BJ (cell line): ENCODE data around the gene MUC2. TPM values are rescaled to one million over a fixed set of nuclear protein-coding genes. Genes with fewer than 3 reads are reported as not detected.

Source experiments
- CTCF ChIA-PET: fragments of 350-600 bp; formaldehyde crosslinking; extraction: SDS; loops from one replicate; lab custom pipeline; 2021; ENCODE audit warnings: antibody characterized with exemption, inconsistent platforms; lab: Yijun Ruan, JAX
- POLR2A ChIA-PET: fragments of 300-600 bp; sonication (Branson Sonifier 250); formaldehyde crosslinking; extraction: SDS; loops from one replicate; lab custom pipeline; 2021; ENCODE audit warnings: antibody characterized with exemption; lab: Charles Lee
- DNase-seq: peaks from one replicate; pipeline ENCODE4 v3.0.0-alpha.2; 2011; ENCODE audit warnings: low read depth
- H3K27me3 ChIP-seq: 2 replicates; pipeline ENCODE4 v1.6.0; 2011; ENCODE audit warnings: low read length; ENCODE audit not compliant: control insufficient read depth, insufficient read depth
- H3K36me3 ChIP-seq: 2 replicates; pipeline ENCODE4 v1.5.1; 2011; ENCODE audit warnings: low read length; ENCODE audit not compliant: control insufficient read depth, insufficient read depth
- H3K4me3 ChIP-seq: 2 replicates; pipeline ENCODE4 v1.5.1; 2011; ENCODE audit warnings: low read depth, mild to moderate bottlenecking, control low read depth, low read length
- CTCF ChIP-seq: IDR thresholded peaks from 2 replicates; pipeline ENCODE4 v1.5.1; 2011; ENCODE audit warnings: low read depth, mild to moderate bottlenecking, control low read depth, inconsistent platforms, low read length, moderate library complexity; ENCODE audit not compliant: insufficient read depth
- polyA plus RNA-seq: library from polyadenylated mRNA; depleted of rRNA; stranded (reverse); fragments of >200 nt; gene quantifications from 2 replicates; pipeline ENCODE4 v1.2.3, GENCODE V29; 2011

MUC2 gene
- polyA plus RNA-seq, 1 experiment, result not detected

GRCh38 chr11:1048375-1049070 is 26.2 kb upstream of the MUC2 start:
- CTCF ChIA-PET, result interaction anchor here (0.6 to 1.6 kb wide), 2 partner anchors 84 to 200 kb away, joined by 3 to 5 read pairs; no protein-coding TSS in a partner anchor
- no peak overlapping the region for H3K4me3 ChIP-seq
- peaks cover 5% of the 10 kb centered on the region for H3K27me3 ChIP-seq
- TF ChIP-seq CTCF, result no peak
- POLR2A ChIA-PET, result no interaction called here
- no peaks in the 10 kb centered on the region for H3K36me3 ChIP-seq
- DNase-seq, result no peak

GRCh38 chr11:1049071-1049405 is 25.6 kb upstream of the MUC2 start:
- TF ChIP-seq CTCF, result no peak
- ChIA-PET CTCF (no interaction called here), POLR2A (no interaction called here)
- Histone ChIP-seq H3K27me3 (peaks cover 5% of the 10 kb centered on the region), H3K36me3 (no peaks in the 10 kb centered on the region), H3K4me3 (no peak overlapping the region)
- DNase-seq, result no peak

- ChIA-PET CTCF (interaction anchor here (1.6 to 2.3 kb wide), 2 partner anchors 9 to 203 kb away, joined by 6 to 20 read pairs; no protein-coding TSS in a partner anchor), POLR2A (no interaction called here)
- no peak for DNase-seq
- Histone ChIP-seq H3K4me3 (no peak overlapping the region), H3K27me3 (peaks cover 5% of the 10 kb centered on the region), H3K36me3 (no peaks in the 10 kb centered on the region)
- no peak for TF ChIP-seq CTCF
Observed at GRCh38 chr11:1049431-1049891, 25.2 kb upstream of the MUC2 start.

GRCh38 chr11:1049911-1050580 is 24.6 kb upstream of the MUC2 start:
- Histone ChIP-seq H3K27me3 (peaks cover 5% of the 10 kb centered on the region), H3K4me3 (no peak overlapping the region), H3K36me3 (no peaks in the 10 kb centered on the region)
- ChIA-PET CTCF (interaction anchor here (0.6 to 2.3 kb wide), 12 partner anchors 7 to 238 kb away, joined by 3 to 20 read pairs (median 4); partner anchors contain the start of genes AP2A2 and PNPLA2), POLR2A (no interaction called here)
- TF ChIP-seq CTCF, result no peak
- no peak for DNase-seq

- TF ChIP-seq CTCF, result peak; percentile 95
- H3K36me3 ChIP-seq, result no peaks in the 10 kb centered on the region
- CTCF ChIA-PET, result interaction anchor here (0.6 to 2.3 kb wide), 26 partner anchors 8 to 247 kb away, joined by 3 to 20 read pairs (median 4); partner anchors contain the start of genes AP2A2, CHID1 and PNPLA2
- POLR2A ChIA-PET, result no interaction called here
- no peak for DNase-seq
- peaks cover 5% of the 10 kb centered on the region for H3K27me3 ChIP-seq
- no peak overlapping the region for H3K4me3 ChIP-seq
Observed at GRCh38 chr11:1050581-1051355, 23.9 kb upstream of the MUC2 start.
